ENCODE data around the gene CFLAR.

- no peak for TF ChIP-seq CTCF (IDR thresholded peaks at IDR 0.05)
- TF ChIP-seq POLR2A (IDR thresholded peaks at IDR 0.05): no peak
- no peak for TF ChIP-seq POLR2AphosphoS5 (IDR thresholded peaks at IDR 0.05; ENCODE audit: insufficient read depth in 1 of 2, low read depth in 1 of 2)
Observed at GRCh38 chr2:201122276-201122675, 6.3 kb downstream of the CFLAR start.
